ENCODE measurements around the gene SLC12A6. TPM values are rescaled to one million over a fixed set of nuclear protein-coding genes. Genes with fewer than 3 reads are reported as not detected.

Gene SLC12A6
- total and polyA plus RNA-seq, 7 donors = 1.4 to 22.7 (median 14.3) TPM

- Histone ChIP-seq H3K27me3 (no peaks in the 10 kb centered on the region), H3K4me1 (no peaks in the 10 kb centered on the region), H3K36me3 (peaks cover 10 to 93% (median 30%) of the 10 kb centered on the region in 4 donors), H3K9me3 (no peaks in the 10 kb centered on the region), H3K4me3 (no peak overlapping the region), H3K27ac (no peak overlapping the region)
- intact Hi-C loops (cut with DNase I) = no loop called here
- WGBS, 2 donors = 88% methylated on average over 6 of the region's 6 CpGs
- no peak for TF ChIP-seq CTCF (IDR thresholded peaks at IDR 0.05)
- TF ChIP-seq POLR2A (IDR thresholded peaks at IDR 0.05) = no peak
- TF ChIP-seq EP300 (IDR thresholded peaks at IDR 0.05) = no peak
- TF ChIP-seq POLR2AphosphoS5 (IDR thresholded peaks at IDR 0.05) = no peak
- no peak for DNase-seq
These were observed 104.0 kb downstream of the SLC12A6 start for GRCh38 chr15:34233614-34234013.

GRCh38 chr15:34223904-34224596, 113.5 kb downstream of the SLC12A6 start:
- TF ChIP-seq EP300 (IDR thresholded peaks at IDR 0.05) = no peak
- TF ChIP-seq CTCF (IDR thresholded peaks at IDR 0.05) = no peak
- no peak for TF ChIP-seq POLR2AphosphoS5 (IDR thresholded peaks at IDR 0.05)
- TF ChIP-seq POLR2A (IDR thresholded peaks at IDR 0.05) = no peak
- Histone ChIP-seq H3K36me3 (peaks cover 10 to 19% (median 13%) of the 10 kb centered on the region in 4 donors), H3K4me3 (peak overlapping the region; percentile 84 to 97 (median 88)), H3K27ac (peak overlapping the region; percentile 87 to 93 (median 90)), H3K27me3 (no peaks in the 10 kb centered on the region), H3K4me1 (peaks cover 0 to 16% (median 15%) of the 10 kb centered on the region in 4 donors), H3K9me3 (no peaks in the 10 kb centered on the region)
- DNase-seq = no peak
- intact Hi-C loops (cut with DNase I) = loop anchor here (2.0 to 10.0 kb wide), 3 partner anchors 13 to 761 kb away; partner anchors contain the start of genes KATNBL1, LPCAT4 and ZNF770
- 38 to 44% methylated on average over 24 of the region's 24 CpGs for WGBS, 2 donors

GRCh38 chr15:34217587-34218225, 119.9 kb downstream of the SLC12A6 start:
- Histone ChIP-seq H3K27ac (no peak overlapping the region), H3K4me1 (no peaks in the 10 kb centered on the region), H3K9me3 (no peaks in the 10 kb centered on the region), H3K27me3 (no peaks in the 10 kb centered on the region), H3K36me3 (no peaks in the 10 kb centered on the region), H3K4me3 (no peak overlapping the region)
- WGBS, 2 donors = 85 to 88% methylated on average over 7 of the region's 7 CpGs
- no peak for DNase-seq
- intact Hi-C loops (cut with DNase I) = no loop called here
- TF ChIP-seq EP300 (IDR thresholded peaks at IDR 0.05) (no peak), POLR2A (IDR thresholded peaks at IDR 0.05) (no peak), POLR2AphosphoS5 (IDR thresholded peaks at IDR 0.05) (no peak), CTCF (IDR thresholded peaks at IDR 0.05) (no peak)

GRCh38 chr15:34216527-34217270, 120.9 kb downstream of the SLC12A6 start:
- TF ChIP-seq EP300 (IDR thresholded peaks at IDR 0.05) (no peak), POLR2AphosphoS5 (IDR thresholded peaks at IDR 0.05) (no peak), POLR2A (IDR thresholded peaks at IDR 0.05) (no peak), CTCF (IDR thresholded peaks at IDR 0.05) (no peak)
- no peak overlapping the region for H3K27ac ChIP-seq
- H3K27me3 ChIP-seq = no peaks in the 10 kb centered on the region
- H3K4me1 ChIP-seq = no peaks in the 10 kb centered on the region
- H3K4me3 ChIP-seq = no peak overlapping the region
- intact Hi-C loops (cut with DNase I) = no loop called here
- H3K36me3 ChIP-seq = no peaks in the 10 kb centered on the region
- H3K9me3 ChIP-seq = no peaks in the 10 kb centered on the region
- no peak for DNase-seq

Data from sigmoid colon (tissue), 7 donors.